Spleen (tissue), 11 donors: ENCODE results near the gene SLC47A1. TPM values are rescaled to one million over a fixed set of nuclear protein-coding genes. Genes with fewer than 3 reads are reported as not detected.

Source experiments
- DNase-seq: peaks from one replicate; pipeline ENCODE4 v3.0.0-alpha.2; 2020
- H3K27ac ChIP-seq, 8 donors: fragments of 200-600 bp; sonication (generic) in 7 of 8; 1 replicate in 4 of 8; 2 replicates in 4 of 8; pipeline versions ENCODE4 v1.5.0 to v1.8.0; 2016 to 2021; ENCODE audit warnings: inconsistent platforms in 4 of 8, mild to moderate bottlenecking in 4 of 8, moderate library complexity in 1 of 8
- H3K27me3 ChIP-seq, 7 donors: fragments of 200-600 bp; sonication (generic) in 6 of 7; replicated peaks in 1 of 7; 1 replicate in 4 of 7; 2 replicates in 3 of 7; pipeline versions ENCODE4 v1.5.0 to v1.8.0; 2016 to 2021; ENCODE audit warnings: inconsistent platforms in 3 of 7, mild to moderate bottlenecking in 1 of 7
- H3K36me3 ChIP-seq, 6 donors: fragments of 200-600 bp; sonication (generic) in 5 of 6; 1 replicate in 4 of 6; 2 replicates in 2 of 6; pipeline versions ENCODE4 v1.5.0 to v1.8.0; 2016 to 2021; ENCODE audit warnings: inconsistent platforms in 2 of 6
- H3K4me1 ChIP-seq, 6 donors: fragments of 200-600 bp; sonication (generic) in 5 of 6; 1 replicate in 3 of 6; 2 replicates in 3 of 6; pipeline versions ENCODE4 v1.5.0 to v1.8.0; 2016 to 2021; ENCODE audit warnings: inconsistent platforms in 3 of 6
- H3K4me3 ChIP-seq, 8 donors: fragments of 200-600 bp; sonication (generic) in 7 of 8; 1 replicate in 4 of 8; 2 replicates in 4 of 8; pipeline versions ENCODE4 v1.5.0 to v1.8.0; 2016 to 2021; ENCODE audit warnings: inconsistent platforms in 4 of 8, mild to moderate bottlenecking in 4 of 8, moderate library complexity in 2 of 8
- H3K9me3 ChIP-seq, 8 donors: fragments of 200-600 bp; sonication (generic) in 7 of 8; 1 replicate in 4 of 8; 2 replicates in 4 of 8; pipeline versions ENCODE4 v1.5.0 to v1.8.0; 2016 to 2021; ENCODE audit warnings: inconsistent platforms in 4 of 8
- POLR2A ChIP-seq, 3 donors: fragments of 450-650 bp; IDR thresholded peaks; one replicate each; pipeline ENCODE4 v1.5.1; 2017; ENCODE audit warnings: antibody characterized with exemption in 3 of 3, mild to moderate bottlenecking in 1 of 3
- POLR2AphosphoS5 ChIP-seq, 3 donors: sonication (generic); formaldehyde crosslinking; IDR thresholded peaks; one replicate each; pipeline ENCODE4 v1.5.1; 2017; ENCODE audit warnings: antibody characterized with exemption in 3 of 3
- WGBS, 5 donors: extraction: QIAGEN DNeasy Blood & Tissue Kit in 3 of 5; methylation state at CpG; one replicate each; pipeline versions ENCODE4 v1.1.5 to v1.1.7; 2013 to 2018; 5-methylcytosine and 5-hydroxymethylcytosine counted together
- intact Hi-C: fragments of 100-400 bp; cut with DNase I; formaldehyde crosslinking; loops from one replicate; pipeline ENCODE4 v1.15.0; 2023; ENCODE audit warnings: low total_unique reads
- polyA plus RNA-seq, 3 donors: library from polyadenylated mRNA; stranded (reverse); fragments of 200-250 nt; gene quantifications; one replicate each; pipeline ENCODE4 v1.2.1, GENCODE V29; 2013
- total RNA-seq, 7 donors: library from RNA; depleted of rRNA in 3 of 7; stranded (reverse); fragments of >200 nt in 3 of 7; fragmentation: NEBNext Ultra II Directional in 4 of 7; extraction: Animal tissue kit (Norgen Biotek cat#: 25700) in 4 of 7; gene quantifications; one replicate each; pipeline versions ENCODE4 v1.1.0 to v1.2.1, GENCODE V29; 2016 to 2021
- TF ChIP-seq, protein P1 (sequence below), 11 experiments: fragments of 200-600 bp in 7 of 11; fragments of 450-650 bp in 4 of 11; sonication (generic) in 4 of 11; IDR thresholded peaks in 8 of 11; conservative IDR thresholded peaks in 3 of 11; 1 replicate in 7 of 11; 2 replicates in 4 of 11; pipeline versions ENCODE4 v1.4.0 to v1.8.0; 2016 to 2021; ENCODE audit warnings: antibody characterized with exemption in 11 of 11, inconsistent platforms in 4 of 11, mild to moderate bottlenecking in 1 of 11
- donor health status: healthy with polysubstance abuse.
- donor health status: DM: no; HTN: no; CAD: no; lungs with moderate emphysema.
- donor health status: DM: no; HTN: no; CAD: no.
- donor health status: Bipolar disorder and iron deficiency.
- donor health status: healthy.
- donor health status: DM: no; HTN: no; CAD: no.
- donor health status: DM: yes; HTN: yes; CAD: no.

Gene SLC47A1
- total and polyA plus RNA-seq, 10 donors = 1.2 to 23.0 (median 5.6) TPM

DNA sequence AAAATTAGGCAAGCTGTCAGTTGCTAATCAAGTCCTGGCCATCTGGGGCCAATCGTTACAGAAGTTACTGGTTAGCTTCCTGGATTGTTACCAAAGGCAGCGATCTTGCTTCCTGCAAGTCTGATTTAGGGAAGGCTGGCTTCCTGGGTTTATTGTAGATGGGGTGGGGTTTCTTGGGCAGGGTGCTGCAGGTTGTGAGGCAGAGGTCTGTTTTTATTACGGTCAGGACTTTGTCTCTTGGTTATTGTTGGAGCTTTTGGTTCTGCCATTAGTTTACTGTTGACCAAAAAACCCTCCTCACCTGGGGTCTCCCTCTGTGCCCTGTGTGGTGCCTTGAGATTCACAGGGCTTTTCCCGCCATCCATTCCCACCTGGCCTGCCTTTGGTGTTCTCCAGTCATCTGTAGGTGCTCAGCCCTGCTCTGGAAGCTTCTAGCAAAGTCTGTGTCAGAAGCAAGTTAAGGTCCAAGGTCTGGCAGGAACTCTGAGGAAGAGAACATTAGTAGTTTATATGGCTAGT lies 36.9 kb downstream of the SLC47A1 start:
- Histone ChIP-seq H3K4me1 (peaks cover 0 to 27% (median 14%) of the 10 kb centered on the region in 6 donors), H3K4me3 (no peak overlapping the region), H3K9me3 (no peaks in the 10 kb centered on the region), H3K36me3 (no peaks in the 10 kb centered on the region), H3K27me3 (peaks cover 0 to 5% (median 0%) of the 10 kb centered on the region in 7 donors), H3K27ac (peak overlapping the region in 2 of 8 donors; percentile 44 to 45)
- no peak for DNase-seq
- WGBS, 5 donors = 28 to 49% (median 42%) methylated on average over 4 of the region's 4 CpGs
- intact Hi-C loops = no loop called here
- TF ChIP-seq, protein P1, sequence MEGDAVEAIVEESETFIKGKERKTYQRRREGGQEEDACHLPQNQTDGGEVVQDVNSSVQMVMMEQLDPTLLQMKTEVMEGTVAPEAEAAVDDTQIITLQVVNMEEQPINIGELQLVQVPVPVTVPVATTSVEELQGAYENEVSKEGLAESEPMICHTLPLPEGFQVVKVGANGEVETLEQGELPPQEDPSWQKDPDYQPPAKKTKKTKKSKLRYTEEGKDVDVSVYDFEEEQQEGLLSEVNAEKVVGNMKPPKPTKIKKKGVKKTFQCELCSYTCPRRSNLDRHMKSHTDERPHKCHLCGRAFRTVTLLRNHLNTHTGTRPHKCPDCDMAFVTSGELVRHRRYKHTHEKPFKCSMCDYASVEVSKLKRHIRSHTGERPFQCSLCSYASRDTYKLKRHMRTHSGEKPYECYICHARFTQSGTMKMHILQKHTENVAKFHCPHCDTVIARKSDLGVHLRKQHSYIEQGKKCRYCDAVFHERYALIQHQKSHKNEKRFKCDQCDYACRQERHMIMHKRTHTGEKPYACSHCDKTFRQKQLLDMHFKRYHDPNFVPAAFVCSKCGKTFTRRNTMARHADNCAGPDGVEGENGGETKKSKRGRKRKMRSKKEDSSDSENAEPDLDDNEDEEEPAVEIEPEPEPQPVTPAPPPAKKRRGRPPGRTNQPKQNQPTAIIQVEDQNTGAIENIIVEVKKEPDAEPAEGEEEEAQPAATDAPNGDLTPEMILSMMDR (IDR thresholded peaks at IDR 0.05 in 8 of 11, conservative IDR thresholded peaks at IDR 0.05 in 3 of 11) = no peak
- TF ChIP-seq POLR2A (IDR thresholded peaks at IDR 0.05) (no peak), POLR2AphosphoS5 (IDR thresholded peaks at IDR 0.05) (no peak)

DNA sequence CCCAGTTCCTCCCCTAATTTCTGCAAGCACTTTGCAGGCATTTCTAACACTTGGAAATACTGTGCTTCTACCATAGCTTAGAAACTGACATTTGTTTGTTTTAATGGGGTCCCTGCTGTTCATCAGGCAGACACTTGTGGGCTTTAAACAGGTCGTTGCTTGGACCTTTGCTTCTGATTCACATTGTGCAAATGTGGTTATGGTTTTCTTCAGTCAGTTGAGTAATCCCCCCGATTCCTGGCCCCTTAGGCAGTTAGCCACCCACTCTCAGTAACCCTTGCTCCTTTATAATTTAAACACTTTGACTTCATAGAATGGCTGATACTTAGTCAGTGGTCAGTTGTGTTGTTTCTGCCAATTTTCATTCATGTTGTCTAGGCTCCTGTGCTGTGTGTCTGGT lies 39.4 kb downstream of the SLC47A1 start:
- TF ChIP-seq POLR2A (IDR thresholded peaks at IDR 0.05) (no peak), POLR2AphosphoS5 (IDR thresholded peaks at IDR 0.05) (no peak)
- TF ChIP-seq, protein P1 (IDR thresholded peaks at IDR 0.05 in 8 of 11, conservative IDR thresholded peaks at IDR 0.05 in 3 of 11) = no peak
- WGBS, 5 donors = 19 to 63% (median 34%) methylated on average over 2 of the region's 2 CpGs
- no peak for DNase-seq
- Histone ChIP-seq H3K9me3 (no peaks in the 10 kb centered on the region), H3K27ac (no peak overlapping the region), H3K4me1 (peaks cover 0 to 27% (median 14%) of the 10 kb centered on the region in 6 donors), H3K27me3 (no peaks in the 10 kb centered on the region), H3K36me3 (no peaks in the 10 kb centered on the region), H3K4me3 (no peak overlapping the region)
- intact Hi-C loops = no loop called here

DNA sequence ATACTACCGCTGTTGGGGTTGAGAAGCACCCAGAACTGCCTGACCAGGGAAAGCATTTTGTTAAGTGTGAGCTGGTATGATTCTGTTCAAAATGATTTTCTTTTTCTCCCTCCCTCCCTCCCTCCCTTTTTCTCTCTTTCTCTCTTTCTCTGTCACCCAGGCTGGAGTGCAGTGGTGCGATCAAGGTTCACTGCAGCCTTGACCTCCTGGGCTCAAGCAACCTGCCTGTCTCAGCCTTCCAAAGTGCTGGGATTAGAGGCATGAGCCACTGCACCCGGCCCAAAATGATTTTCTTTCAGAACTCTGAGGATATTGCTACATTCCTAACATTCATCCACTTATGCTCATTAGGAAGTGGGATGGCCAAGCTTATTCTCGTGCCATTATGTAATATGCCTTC lies 41.3 kb downstream of the SLC47A1 start:
- Histone ChIP-seq H3K4me3 (no peak overlapping the region), H3K4me1 (peaks cover 0 to 24% (median 17%) of the 10 kb centered on the region in 6 donors), H3K9me3 (no peaks in the 10 kb centered on the region), H3K27ac (no peak overlapping the region), H3K36me3 (no peaks in the 10 kb centered on the region), H3K27me3 (peaks cover 0 to 18% (median 9%) of the 10 kb centered on the region in 7 donors)
- no peak for DNase-seq
- no peak for TF ChIP-seq POLR2AphosphoS5 (IDR thresholded peaks at IDR 0.05)
- TF ChIP-seq, protein P1 (IDR thresholded peaks at IDR 0.05 in 8 of 11, conservative IDR thresholded peaks at IDR 0.05 in 3 of 11) = no peak
- no peak for TF ChIP-seq POLR2A (IDR thresholded peaks at IDR 0.05)
- 67 to 80% (median 75%) methylated on average over 4 of the region's 4 CpGs for WGBS, 5 donors
- intact Hi-C loops = no loop called here

DNA sequence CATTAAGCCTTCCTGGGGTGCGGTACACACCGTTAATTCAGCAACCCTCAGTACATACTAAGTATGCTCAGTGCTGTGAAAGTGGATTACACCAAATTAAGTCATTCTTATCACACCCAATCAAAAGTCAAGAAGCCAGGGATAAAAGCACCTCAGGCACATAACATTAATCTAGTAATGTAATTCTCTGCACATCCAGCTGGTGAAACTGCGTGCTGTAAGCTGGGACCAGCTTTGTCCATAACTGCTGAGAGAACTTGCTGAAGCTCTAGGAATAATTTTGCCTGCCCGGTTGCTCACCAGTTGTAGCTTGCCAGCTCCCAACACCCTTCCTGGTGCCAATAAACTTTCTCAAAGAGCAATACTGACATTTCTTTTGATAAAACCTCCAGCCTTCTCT lies 44.9 kb downstream of the SLC47A1 start:
- Histone ChIP-seq H3K4me3 (no peak overlapping the region), H3K4me1 (peaks cover 0 to 15% (median 11%) of the 10 kb centered on the region in 6 donors), H3K27ac (no peak overlapping the region), H3K9me3 (no peaks in the 10 kb centered on the region), H3K27me3 (peaks cover 0 to 41% (median 16%) of the 10 kb centered on the region in 7 donors), H3K36me3 (no peaks in the 10 kb centered on the region)
- WGBS, 5 donors = 79 to 96% (median 90%) methylated on average over 4 of the region's 4 CpGs
- DNase-seq = no peak
- intact Hi-C loops = no loop called here
- no peak for TF ChIP-seq POLR2AphosphoS5 (IDR thresholded peaks at IDR 0.05)
- TF ChIP-seq, protein P1 (IDR thresholded peaks at IDR 0.05 in 8 of 11, conservative IDR thresholded peaks at IDR 0.05 in 3 of 11) = no peak
- TF ChIP-seq POLR2A (IDR thresholded peaks at IDR 0.05) = no peak
